Measurements from ENCODE around the gene JPT2. TPM values are rescaled to one million over a fixed set of nuclear protein-coding genes. Genes with fewer than 3 reads are reported as not detected.

Gene JPT2
- total RNA-seq, 1 donor from 2014 or later: 22.4 TPM

DNA sequence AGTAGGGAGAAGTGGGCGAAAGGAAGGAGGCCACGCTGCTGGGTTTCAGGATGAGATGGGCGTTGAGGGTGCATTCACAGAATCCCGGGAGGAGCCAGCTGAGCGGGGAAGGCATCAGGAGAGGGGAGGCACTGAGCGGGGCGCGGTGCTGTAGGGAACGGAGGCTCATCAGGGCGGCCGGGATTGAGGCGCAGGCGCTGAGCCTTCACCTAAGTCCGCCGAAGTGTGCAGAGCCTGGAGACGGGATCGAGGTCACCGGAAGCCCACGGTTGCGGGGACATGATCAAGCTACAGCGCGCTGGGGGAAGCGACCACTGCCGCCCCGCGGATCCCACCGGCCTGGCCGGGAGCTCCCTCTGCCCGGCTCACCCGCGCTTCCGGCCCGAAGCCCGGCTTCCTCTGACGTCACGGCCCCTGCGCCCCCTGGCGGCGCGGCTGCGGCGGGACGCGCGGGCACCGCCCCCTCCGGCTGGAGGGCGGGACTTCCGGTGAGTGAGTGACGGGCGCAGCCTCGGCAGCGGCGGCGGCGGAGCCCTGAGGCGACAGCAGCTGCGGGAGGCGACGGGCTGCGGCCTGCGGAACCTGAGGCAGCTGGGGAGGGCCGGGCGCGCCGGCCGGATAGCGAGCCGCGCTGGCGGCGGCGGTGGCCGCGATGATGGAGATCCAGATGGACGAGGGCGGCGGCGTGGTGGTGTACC lies 27.8 kb downstream of the JPT2 start, which contains the start of gene MAPK8IP3:
Gene MAPK8IP3, plus strand, starts transcription at position 508 of the 698 bp plus-strand sequence. Its CDS starts 145 bp downstream, at position 653.
- H3K27me3 ChIP-seq (ENCODE audit: control insufficient read depth in 3 of 3, insufficient read depth in 3 of 3, low read length in 3 of 3): no peaks in the 10 kb centered on the region
- H3K9me3 ChIP-seq (ENCODE audit: control insufficient read depth in 3 of 3, low read length in 3 of 3): no peaks in the 10 kb centered on the region
- H3K4me1 ChIP-seq (ENCODE audit: control insufficient read depth in 3 of 3, insufficient read depth in 3 of 3, low read length in 3 of 3): peaks cover 26 to 37% (median 26%) of the 10 kb centered on the region in 3 donors
- peak within 1 kb of the TSS; percentile 93 to 99 (median 99) for H3K4me3 ChIP-seq (ENCODE audit: low read length in 3 of 3)
- peak within 1 kb of the TSS; percentile 78 for H3K27ac ChIP-seq (ENCODE audit: low read depth, low read length)
- H3K36me3 ChIP-seq (ENCODE audit: control insufficient read depth in 3 of 3, insufficient read depth in 3 of 3, low read length in 3 of 3): peaks cover 6 to 10% (median 10%) of the 10 kb centered on the region in 3 donors
- peak within 1 kb of the TSS; percentile 81 to 98 (median 95) for H3K9ac ChIP-seq (ENCODE audit: low read depth in 1 of 3, low read length in 3 of 3)

DNA sequence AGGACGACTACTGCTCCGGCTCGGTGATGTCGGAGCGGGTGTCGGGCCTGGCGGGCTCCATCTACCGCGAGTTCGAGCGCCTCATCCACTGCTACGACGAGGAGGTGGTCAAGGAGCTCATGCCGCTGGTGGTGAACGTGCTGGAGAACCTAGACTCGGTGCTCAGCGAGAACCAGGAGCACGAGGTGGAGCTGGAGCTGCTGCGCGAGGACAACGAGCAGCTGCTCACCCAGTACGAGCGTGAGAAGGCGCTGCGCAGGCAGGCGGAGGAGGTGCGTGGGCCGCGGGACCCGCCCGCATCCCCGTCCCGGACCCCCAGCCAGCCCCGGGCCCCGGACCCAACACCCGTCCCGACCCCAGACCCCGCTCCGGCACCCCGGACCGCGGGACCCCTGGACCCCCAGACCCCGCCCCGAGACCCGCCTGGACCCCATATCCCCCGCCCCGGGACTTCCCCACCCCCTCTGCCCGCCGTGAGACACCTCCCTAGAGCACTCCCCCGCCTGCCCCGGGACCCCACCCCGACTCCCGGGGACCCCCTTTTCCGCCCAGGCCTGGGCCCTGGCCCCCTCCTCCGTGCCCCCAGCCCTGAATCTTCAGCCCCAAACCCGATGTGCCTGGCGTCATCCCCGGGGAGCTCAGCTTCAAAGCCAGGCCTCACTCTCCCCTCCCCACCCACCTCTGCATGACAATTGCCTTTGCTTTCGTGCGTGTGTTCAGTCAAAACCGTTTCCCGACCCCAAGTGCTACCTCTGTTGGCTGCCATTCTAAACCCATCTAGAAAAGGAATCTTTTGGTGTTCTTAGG lies 28.5 kb downstream of the JPT2 start:
- Histone ChIP-seq H3K4me1 (ENCODE audit: control insufficient read depth in 3 of 3, insufficient read depth in 3 of 3, low read length in 3 of 3) (peaks cover 26 to 37% (median 26%) of the 10 kb centered on the region in 3 donors), H3K36me3 (ENCODE audit: control insufficient read depth in 3 of 3, insufficient read depth in 3 of 3, low read length in 3 of 3) (peaks cover 6 to 7% (median 6%) of the 10 kb centered on the region in 3 donors), H3K4me3 (ENCODE audit: low read length in 3 of 3) (peak overlapping the region; percentile 93 to 99 (median 99)), H3K27ac (ENCODE audit: low read depth, low read length) (peak overlapping the region; percentile 78), H3K9ac (ENCODE audit: low read depth in 1 of 3, low read length in 3 of 3) (peak overlapping the region; percentile 81 to 98 (median 95)), H3K27me3 (ENCODE audit: control insufficient read depth in 3 of 3, insufficient read depth in 3 of 3, low read length in 3 of 3) (no peaks in the 10 kb centered on the region), H3K9me3 (ENCODE audit: control insufficient read depth in 3 of 3, low read length in 3 of 3) (no peaks in the 10 kb centered on the region)

DNA sequence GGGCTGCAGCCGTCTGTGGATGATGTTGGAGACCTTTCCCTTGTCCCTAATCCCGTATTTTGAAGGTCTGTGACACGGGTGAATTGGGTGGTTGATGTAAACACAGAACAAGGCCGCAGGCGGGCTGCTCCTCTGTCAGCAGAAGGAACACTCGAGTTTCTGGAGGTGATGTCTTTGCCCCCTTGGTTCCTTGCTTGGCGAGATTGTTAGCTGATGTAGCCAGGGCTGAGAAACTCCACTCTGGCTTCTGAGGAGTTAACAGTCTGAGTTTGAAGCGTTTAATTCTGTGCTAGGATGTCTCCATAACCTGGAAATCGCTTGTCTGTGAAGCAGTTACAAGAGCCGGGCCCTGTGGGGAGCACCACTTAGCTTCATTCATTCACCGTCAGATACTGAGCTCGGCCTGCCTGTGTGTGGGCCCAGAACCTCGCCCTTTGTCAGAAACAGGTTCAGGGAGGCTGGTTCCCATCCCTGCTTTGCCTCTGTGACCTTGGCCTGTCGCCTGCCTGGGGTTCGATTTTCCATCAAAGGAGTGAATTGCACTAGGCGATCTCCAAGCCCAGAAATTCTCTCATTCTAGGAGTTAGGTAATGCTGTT lies 29.2 kb downstream of the JPT2 start:
- Histone ChIP-seq H3K4me1 (ENCODE audit: control insufficient read depth in 3 of 3, insufficient read depth in 3 of 3, low read length in 3 of 3) (peaks cover 26 to 38% (median 26%) of the 10 kb centered on the region in 3 donors), H3K36me3 (ENCODE audit: control insufficient read depth in 3 of 3, insufficient read depth in 3 of 3, low read length in 3 of 3) (peaks cover 3 to 5% (median 4%) of the 10 kb centered on the region in 3 donors), H3K4me3 (ENCODE audit: low read length in 3 of 3) (peak overlapping the region; percentile 71 to 93 (median 81)), H3K27me3 (ENCODE audit: control insufficient read depth in 3 of 3, insufficient read depth in 3 of 3, low read length in 3 of 3) (no peaks in the 10 kb centered on the region), H3K9me3 (ENCODE audit: control insufficient read depth in 3 of 3, low read length in 3 of 3) (no peaks in the 10 kb centered on the region), H3K27ac (ENCODE audit: low read depth, low read length) (peak overlapping the region; percentile 78), H3K9ac (ENCODE audit: low read depth in 1 of 3, low read length in 3 of 3) (peak overlapping the region; percentile 73 to 83 (median 81))

DNA sequence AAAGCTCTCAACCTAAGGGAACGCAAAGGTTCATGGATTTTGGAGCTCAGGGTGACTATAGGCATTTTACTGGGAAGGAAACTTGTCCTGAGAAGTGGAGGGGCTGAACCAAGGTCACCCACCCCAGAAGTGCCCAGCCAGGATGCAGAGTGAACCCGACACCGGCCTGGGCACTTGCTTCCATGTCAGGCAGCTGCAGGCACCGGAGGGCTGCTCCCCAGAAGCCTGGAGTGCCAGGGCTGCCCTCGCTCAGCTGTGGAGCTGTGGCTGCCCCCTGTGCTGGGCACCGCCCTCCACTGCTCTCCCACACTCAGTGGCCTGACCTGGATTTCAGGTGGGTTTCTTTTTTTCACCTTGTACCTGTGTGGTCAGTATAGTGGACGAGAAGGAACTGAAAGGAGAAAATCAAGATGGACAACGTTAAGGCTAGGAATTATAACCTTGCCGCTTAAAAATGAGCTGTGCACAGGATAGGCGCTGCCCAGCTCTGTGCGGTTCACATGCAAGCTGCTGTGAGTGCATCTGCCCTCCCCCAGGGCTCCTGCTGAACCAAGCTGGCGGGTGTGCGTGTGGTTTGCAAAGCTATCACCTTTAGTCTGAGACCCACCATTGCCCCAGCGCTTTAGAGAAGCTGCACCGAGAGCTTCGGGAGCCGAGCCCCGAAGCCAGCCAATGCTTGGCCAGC lies 30.1 kb downstream of the JPT2 start:
- Histone ChIP-seq H3K27ac (ENCODE audit: low read depth, low read length) (peak overlapping the region; percentile 17), H3K9me3 (ENCODE audit: control insufficient read depth in 3 of 3, low read length in 3 of 3) (no peaks in the 10 kb centered on the region), H3K9ac (ENCODE audit: low read depth in 1 of 3, low read length in 3 of 3) (peak overlapping the region in 2 of 3 donors; percentile 54 to 83), H3K4me3 (ENCODE audit: low read length in 3 of 3) (peak overlapping the region in 2 of 3 donors; percentile 2 to 22), H3K27me3 (ENCODE audit: control insufficient read depth in 3 of 3, insufficient read depth in 3 of 3, low read length in 3 of 3) (no peaks in the 10 kb centered on the region), H3K4me1 (ENCODE audit: control insufficient read depth in 3 of 3, insufficient read depth in 3 of 3, low read length in 3 of 3) (peaks cover 29 to 43% (median 29%) of the 10 kb centered on the region in 3 donors), H3K36me3 (ENCODE audit: control insufficient read depth in 3 of 3, insufficient read depth in 3 of 3, low read length in 3 of 3) (peaks cover 0 to 2% (median 0%) of the 10 kb centered on the region in 3 donors)

DNA sequence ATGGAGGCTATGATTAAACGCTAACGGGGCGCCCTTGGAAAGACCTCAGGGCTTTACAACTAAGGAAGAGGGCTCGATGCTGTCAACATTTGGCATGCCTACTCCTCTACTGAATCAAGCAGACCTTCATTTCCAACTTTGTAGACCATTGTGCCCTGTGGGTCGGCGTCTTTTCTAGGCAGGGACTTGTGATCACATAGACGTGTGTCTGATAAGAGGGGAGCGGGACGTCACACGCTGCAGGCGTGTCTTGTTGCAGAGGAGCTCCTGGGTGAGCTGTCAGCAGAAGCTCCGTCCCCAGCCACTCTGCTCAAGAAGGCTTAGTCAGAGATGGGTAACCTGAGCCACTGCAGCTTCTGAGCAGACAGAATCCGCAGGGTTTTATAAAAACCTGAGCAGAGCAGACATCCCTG lies 30.7 kb downstream of the JPT2 start:
- Histone ChIP-seq H3K4me1 (ENCODE audit: control insufficient read depth in 3 of 3, insufficient read depth in 3 of 3, low read length in 3 of 3) (peaks cover 29 to 43% (median 29%) of the 10 kb centered on the region in 3 donors), H3K9ac (ENCODE audit: low read depth in 1 of 3, low read length in 3 of 3) (peak overlapping the region in 2 of 3 donors; percentile 54 to 83), H3K9me3 (ENCODE audit: control insufficient read depth in 3 of 3, low read length in 3 of 3) (no peaks in the 10 kb centered on the region), H3K27ac (ENCODE audit: low read depth, low read length) (peak overlapping the region; percentile 17), H3K27me3 (ENCODE audit: control insufficient read depth in 3 of 3, insufficient read depth in 3 of 3, low read length in 3 of 3) (no peaks in the 10 kb centered on the region), H3K4me3 (ENCODE audit: low read length in 3 of 3) (peak overlapping the region in 2 of 3 donors; percentile 2 to 17), H3K36me3 (ENCODE audit: control insufficient read depth in 3 of 3, insufficient read depth in 3 of 3, low read length in 3 of 3) (peaks cover 0 to 2% (median 0%) of the 10 kb centered on the region in 3 donors)

DNA sequence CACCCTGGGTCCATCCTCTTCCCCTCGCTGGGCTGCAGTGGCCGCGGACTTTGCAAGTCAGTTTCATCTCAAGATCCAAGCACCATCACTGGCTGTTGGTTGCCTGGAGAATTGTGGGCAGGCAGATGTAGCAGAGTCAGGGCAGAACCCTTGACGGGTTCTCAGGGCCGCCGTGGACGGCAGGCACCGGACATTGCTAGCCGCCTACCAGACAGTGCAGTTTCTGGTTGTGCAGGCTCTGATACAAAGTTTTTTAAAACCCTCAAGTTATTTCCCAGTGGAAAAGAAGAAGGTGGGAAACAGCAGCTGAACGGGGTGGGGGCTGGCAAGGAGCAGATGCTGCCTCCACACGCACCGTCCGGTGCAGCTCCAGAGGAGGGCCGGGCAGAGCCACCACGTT lies 31.3 kb downstream of the JPT2 start:
- no peaks in the 10 kb centered on the region for H3K27me3 ChIP-seq (ENCODE audit: control insufficient read depth in 3 of 3, insufficient read depth in 3 of 3, low read length in 3 of 3)
- peak overlapping the region in 2 of 3 donors; percentile 47 to 83 for H3K9ac ChIP-seq (ENCODE audit: low read depth in 1 of 3, low read length in 3 of 3)
- no peak overlapping the region for H3K27ac ChIP-seq (ENCODE audit: low read depth, low read length)
- peaks cover 0 to 2% (median 0%) of the 10 kb centered on the region in 3 donors for H3K36me3 ChIP-seq (ENCODE audit: control insufficient read depth in 3 of 3, insufficient read depth in 3 of 3, low read length in 3 of 3)
- H3K9me3 ChIP-seq (ENCODE audit: control insufficient read depth in 3 of 3, low read length in 3 of 3): no peaks in the 10 kb centered on the region
- H3K4me3 ChIP-seq (ENCODE audit: low read length in 3 of 3): no peak overlapping the region
- H3K4me1 ChIP-seq (ENCODE audit: control insufficient read depth in 3 of 3, insufficient read depth in 3 of 3, low read length in 3 of 3): peaks cover 29 to 43% (median 29%) of the 10 kb centered on the region in 3 donors

DNA sequence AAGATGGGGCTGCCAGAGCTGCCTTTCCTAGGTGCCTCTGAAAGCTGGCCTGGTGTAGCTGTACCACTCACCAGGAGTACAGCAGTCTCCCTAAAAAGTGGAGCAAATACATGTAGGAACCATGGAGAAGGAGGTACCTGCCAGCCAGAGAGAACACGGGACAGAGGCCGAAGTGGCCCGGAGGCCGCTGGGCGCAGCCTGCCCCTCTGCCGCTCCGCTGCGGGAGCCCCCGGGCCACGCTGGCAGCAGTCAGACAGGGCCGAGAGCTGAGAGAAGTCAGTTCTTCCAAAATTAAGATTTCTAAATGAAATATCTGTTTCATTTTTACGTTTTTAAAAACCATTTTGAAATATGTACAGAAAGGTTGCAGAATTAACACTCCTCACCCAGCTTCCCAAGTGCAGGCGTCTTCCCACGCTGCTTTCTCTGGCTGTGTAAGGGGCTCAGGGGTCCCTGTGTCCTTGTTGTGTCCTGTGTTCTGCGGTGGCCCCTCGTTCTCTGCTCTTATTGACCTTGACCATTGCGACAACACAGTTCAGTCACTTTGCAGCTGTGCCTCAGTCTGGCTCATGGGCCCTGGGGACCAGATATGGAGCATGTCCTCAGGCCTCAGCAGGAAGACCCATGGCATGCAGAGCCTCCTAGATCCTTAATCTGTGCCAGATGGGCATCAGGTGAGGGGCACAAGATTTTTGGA lies 32.9 kb downstream of the JPT2 start:
- Histone ChIP-seq H3K27me3 (ENCODE audit: control insufficient read depth in 3 of 3, insufficient read depth in 3 of 3, low read length in 3 of 3) (no peaks in the 10 kb centered on the region), H3K4me1 (ENCODE audit: control insufficient read depth in 3 of 3, insufficient read depth in 3 of 3, low read length in 3 of 3) (peaks cover 27 to 36% (median 29%) of the 10 kb centered on the region in 3 donors), H3K9ac (ENCODE audit: low read depth in 1 of 3, low read length in 3 of 3) (no peak overlapping the region), H3K27ac (ENCODE audit: low read depth, low read length) (no peak overlapping the region), H3K4me3 (ENCODE audit: low read length in 3 of 3) (no peak overlapping the region), H3K9me3 (ENCODE audit: control insufficient read depth in 3 of 3, low read length in 3 of 3) (no peaks in the 10 kb centered on the region), H3K36me3 (ENCODE audit: control insufficient read depth in 3 of 3, insufficient read depth in 3 of 3, low read length in 3 of 3) (peaks cover 0 to 2% (median 0%) of the 10 kb centered on the region in 3 donors)

DNA sequence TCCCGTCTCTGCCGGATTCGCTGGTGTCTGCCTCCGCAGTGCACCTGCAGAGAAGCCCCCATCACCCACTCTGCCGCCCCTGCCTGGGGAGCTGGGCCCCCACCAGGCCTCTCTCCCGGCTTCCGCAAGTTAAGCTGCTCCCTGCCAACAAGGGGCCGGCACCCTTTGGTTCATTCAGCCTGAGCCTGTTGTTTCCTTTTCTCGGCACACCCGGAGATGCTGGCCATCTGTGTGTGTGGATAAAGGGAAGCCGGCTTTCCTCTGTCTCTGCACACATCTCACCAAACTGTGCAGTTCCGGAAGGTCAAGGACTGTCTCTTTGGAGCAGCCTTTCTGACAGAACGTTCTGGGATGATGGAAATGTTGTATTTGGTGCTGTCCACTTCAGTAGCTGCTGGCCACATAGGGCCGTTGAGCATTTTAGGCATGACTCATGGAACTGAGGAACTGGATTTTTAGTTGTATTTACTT lies 34.7 kb downstream of the JPT2 start:
- Histone ChIP-seq H3K9me3 (ENCODE audit: control insufficient read depth in 3 of 3, low read length in 3 of 3) (no peaks in the 10 kb centered on the region), H3K9ac (ENCODE audit: low read depth in 1 of 3, low read length in 3 of 3) (no peak overlapping the region), H3K36me3 (ENCODE audit: control insufficient read depth in 3 of 3, insufficient read depth in 3 of 3, low read length in 3 of 3) (no peaks in the 10 kb centered on the region), H3K4me3 (ENCODE audit: low read length in 3 of 3) (no peak overlapping the region), H3K4me1 (ENCODE audit: control insufficient read depth in 3 of 3, insufficient read depth in 3 of 3, low read length in 3 of 3) (peaks cover 18 to 27% (median 19%) of the 10 kb centered on the region in 3 donors), H3K27ac (ENCODE audit: low read depth, low read length) (no peak overlapping the region), H3K27me3 (ENCODE audit: control insufficient read depth in 3 of 3, insufficient read depth in 3 of 3, low read length in 3 of 3) (no peaks in the 10 kb centered on the region)

DNA sequence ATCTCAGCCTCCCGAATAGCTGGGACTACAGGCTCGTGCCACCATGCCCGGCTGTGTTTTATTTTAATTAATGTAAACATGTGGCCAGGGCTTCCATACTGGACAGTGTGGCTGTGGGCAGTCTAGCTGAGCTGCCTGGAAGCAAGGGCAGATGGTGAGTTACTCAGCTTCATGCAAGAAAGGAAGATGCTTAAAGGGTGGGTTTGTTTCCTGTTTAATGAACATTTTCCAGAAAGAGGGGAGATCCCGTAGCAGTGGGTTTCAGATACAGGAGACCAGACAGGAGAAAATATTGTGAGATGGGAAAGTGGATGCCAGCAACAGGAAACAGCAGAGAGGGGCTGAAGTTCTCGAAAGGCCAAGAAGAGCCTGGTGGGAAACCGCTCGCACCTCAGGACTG lies 35.3 kb downstream of the JPT2 start:
- no peaks in the 10 kb centered on the region for H3K36me3 ChIP-seq (ENCODE audit: control insufficient read depth in 3 of 3, insufficient read depth in 3 of 3, low read length in 3 of 3)
- no peak overlapping the region for H3K4me3 ChIP-seq (ENCODE audit: low read length in 3 of 3)
- no peak overlapping the region for H3K9ac ChIP-seq (ENCODE audit: low read depth in 1 of 3, low read length in 3 of 3)
- no peaks in the 10 kb centered on the region for H3K27me3 ChIP-seq (ENCODE audit: control insufficient read depth in 3 of 3, insufficient read depth in 3 of 3, low read length in 3 of 3)
- H3K27ac ChIP-seq (ENCODE audit: low read depth, low read length): no peak overlapping the region
- no peaks in the 10 kb centered on the region for H3K9me3 ChIP-seq (ENCODE audit: control insufficient read depth in 3 of 3, low read length in 3 of 3)
- H3K4me1 ChIP-seq (ENCODE audit: control insufficient read depth in 3 of 3, insufficient read depth in 3 of 3, low read length in 3 of 3): peaks cover 13 to 22% (median 14%) of the 10 kb centered on the region in 3 donors

Data from skeletal muscle tissue (tissue), 4 donors.